Epithelial cell of proximal tubule (primary cell): ENCODE data around the gene LYRM4. TPM values are rescaled to one million over a fixed set of nuclear protein-coding genes. Genes with fewer than 3 reads are reported as not detected.

Experiments
- DNase-seq: peaks from one replicate; pipeline ENCODE4 v3.0.0-alpha.2; 2011; ENCODE audit warnings: low read depth
- H3K4me3 ChIP-seq: 2 replicates; pipeline ENCODE4 v1.5.1; 2011; ENCODE audit warnings: low read depth, mild to moderate bottlenecking, low read length
- CTCF ChIP-seq: conservative IDR thresholded peaks from 2 replicates; pipeline ENCODE4 v1.5.1; 2012; ENCODE audit warnings: low read depth, mild to moderate bottlenecking, low read length
- total RNA-seq: library from RNA; depleted of rRNA; stranded (reverse); fragments of >200 nt; gene quantifications from 2 replicates; pipeline ENCODE4 v1.2.3, GENCODE V29; 2015

Gene LYRM4
- total RNA-seq, 1 donor from 2014 or later: 17.8 TPM

- no peak overlapping the region for H3K4me3 ChIP-seq
- DNase-seq: no peak
- TF ChIP-seq CTCF: no peak
Measured at GRCh38 chr6:5184218-5184617, 76.5 kb downstream of the LYRM4 start.

GRCh38 chr6:5181510-5182317 lies 79.0 kb downstream of the LYRM4 start:
- H3K4me3 ChIP-seq: no peak overlapping the region
- no peak for TF ChIP-seq CTCF
- no peak for DNase-seq

- no peak for DNase-seq
- no peak for TF ChIP-seq CTCF
- H3K4me3 ChIP-seq: no peak overlapping the region
Measured at GRCh38 chr6:5180636-5181035, 80.1 kb downstream of the LYRM4 start.

- no peak for TF ChIP-seq CTCF
- no peak for DNase-seq
- H3K4me3 ChIP-seq: no peak overlapping the region
Measured at GRCh38 chr6:5179917-5180316, 80.8 kb downstream of the LYRM4 start.

GRCh38 chr6:5178806-5179205 lies 81.9 kb downstream of the LYRM4 start:
- no peak for TF ChIP-seq CTCF
- no peak for DNase-seq
- H3K4me3 ChIP-seq: no peak overlapping the region

GRCh38 chr6:5175635-5176034 lies 85.1 kb downstream of the LYRM4 start:
- DNase-seq: no peak
- TF ChIP-seq CTCF: no peak
- no peak overlapping the region for H3K4me3 ChIP-seq
